Right lobe of liver (tissue), 6 donors: ENCODE measurements around the gene RABL6. TPM values are rescaled to one million over a fixed set of nuclear protein-coding genes. Genes with fewer than 3 reads are reported as not detected.

Source experiments
- ATAC-seq, 4 donors: fragments of 200-7000 bp; cut with Tn5 transposase; one replicate each; pipeline ENCODE4 v1.9.1; 2020; ENCODE audit warnings: mild to moderate bottlenecking in 4 of 4, moderate library complexity in 4 of 4
- DNase-seq, 3 donors: peaks; one replicate each; pipeline ENCODE4 v3.0.0-alpha.2; 2020
- H3K27ac ChIP-seq, 3 donors: fragments of 200-600 bp; one replicate each; pipeline ENCODE4 v1.8.0; 2022
- H3K27me3 ChIP-seq, 2 donors: fragments of 200-600 bp; one replicate each; pipeline ENCODE4 v1.8.0; 2022
- H3K36me3 ChIP-seq, 4 donors: fragments of 200-600 bp; sonication (generic) in 1 of 4; one replicate each; pipeline versions ENCODE4 v1.5.1 to v1.8.0; 2017 to 2022; ENCODE audit warnings: control low read depth in 1 of 4
- H3K4me1 ChIP-seq, 4 donors: fragments of 200-600 bp; sonication (generic) in 1 of 4; one replicate each; pipeline versions ENCODE4 v1.5.1 to v1.8.0; 2017 to 2022; ENCODE audit warnings: control low read depth in 1 of 4
- H3K4me3 ChIP-seq, 3 donors: fragments of 200-600 bp; one replicate each; pipeline ENCODE4 v1.8.0; 2022
- H3K9me3 ChIP-seq, 4 donors: fragments of 200-600 bp; sonication (generic) in 1 of 4; one replicate each; pipeline versions ENCODE4 v1.5.1 to v1.8.0; 2017 to 2022; ENCODE audit warnings: control low read depth in 1 of 4
- CTCF ChIP-seq, 4 donors: fragments of 200-600 bp in 3 of 4; fragments of 450-650 bp in 1 of 4; IDR thresholded peaks; one replicate each; pipeline versions ENCODE4 v1.5.1 to v1.8.0; 2016 to 2022; ENCODE audit warnings: antibody characterized with exemption in 4 of 4, mild to moderate bottlenecking in 2 of 4
- POLR2A ChIP-seq: fragments of 450-650 bp; IDR thresholded peaks from one replicate; pipeline ENCODE4 v1.6.1; 2017; ENCODE audit warnings: antibody characterized with exemption, mild to moderate bottlenecking
- WGBS: methylation state at CpG from one replicate; pipeline ENCODE4 v1.1.6; 2018; ENCODE audit warnings: low coverage, low lambda C conversion rate; ENCODE audit not compliant: insufficient coverage; ENCODE audit errors: missing lambda C conversion rate; 5-methylcytosine and 5-hydroxymethylcytosine counted together
- intact Hi-C, 2 donors: fragments of 100-400 bp; cut with DNase I; formaldehyde crosslinking; loops; one replicate each; pipeline versions ENCODE4 v1.11.2 to v1.14.1; 2022
- total RNA-seq, 6 experiments: library from RNA; depleted of rRNA in 2 of 6; stranded (reverse); fragments of >200 nt in 2 of 6; fragmentation: NEBNext Ultra II Directional in 3 of 6; extraction: Animal tissue kit (Norgen Biotek cat#: 25700) in 3 of 6; gene quantifications; one replicate each; pipeline versions ENCODE4 v1.1.0 to v1.2.4, GENCODE V29; 2016 to 2023
- donor health status: DM: no; HTN: yes; CAD: no.
- donor health status: DM: no; HTN: no; CAD: no.
- donor health status: DM: no; HTN: no; CAD: no.
- donor health status: DM: no; HTN: yes; CAD: no.
- donor health status: DM: no; HTN: yes; CAD: no.

RABL6 gene
- total RNA-seq, 6 experiments from 2014 or later: 8.0 to 14.8 (median 12.4) TPM

GRCh38 chr9:136769710-136770191, 38.0 kb upstream of the RABL6 start:
- Histone ChIP-seq H3K27ac (no peak overlapping the region), H3K36me3 (no peaks in the 10 kb centered on the region), H3K27me3 (no peaks in the 10 kb centered on the region), H3K9me3 (no peaks in the 10 kb centered on the region), H3K4me3 (no peak overlapping the region), H3K4me1 (no peaks in the 10 kb centered on the region)
- peak in 1 of 3 donors; percentile 58 for DNase-seq
- WGBS: 26% methylated on average over 9 of the region's 16 CpGs
- TF ChIP-seq POLR2A (no peak), CTCF (IDR thresholded peaks at IDR 0.05) (peak in 3 of 4 donors; percentile 28 to 46 (median 39))
- intact Hi-C loops: loop anchor here in 1 of 2 donors (10.0 kb wide), 1 partner anchor 265 kb away; the partner anchor contains the start of gene FUT7
- peak; percentile 38 to 71 (median 67) for ATAC-seq

GRCh38 chr9:136771907-136772415, 35.8 kb upstream of the RABL6 start:
- no peaks in the 10 kb centered on the region for H3K36me3 ChIP-seq
- no peak overlapping the region for H3K27ac ChIP-seq
- intact Hi-C loops: loop anchor here in 1 of 2 donors (10.0 kb wide), 1 partner anchor 263 kb away; the partner anchor contains the start of gene FUT7
- no peaks in the 10 kb centered on the region for H3K27me3 ChIP-seq
- WGBS: 81% methylated on average over 3 of the region's 3 CpGs
- no peaks in the 10 kb centered on the region for H3K9me3 ChIP-seq
- H3K4me1 ChIP-seq: no peaks in the 10 kb centered on the region
- DNase-seq: no peak
- TF ChIP-seq POLR2A: no peak
- no peak for TF ChIP-seq CTCF (IDR thresholded peaks at IDR 0.05)
- H3K4me3 ChIP-seq: no peak overlapping the region
- no peak for ATAC-seq

GRCh38 chr9:136773386-136774044, 34.2 kb upstream of the RABL6 start:
- Histone ChIP-seq H3K9me3 (no peaks in the 10 kb centered on the region), H3K4me3 (no peak overlapping the region), H3K27me3 (no peaks in the 10 kb centered on the region), H3K4me1 (no peaks in the 10 kb centered on the region), H3K27ac (no peak overlapping the region), H3K36me3 (no peaks in the 10 kb centered on the region)
- DNase-seq: no peak
- intact Hi-C loops: loop anchor here in 1 of 2 donors (10.0 kb wide), 1 partner anchor 261 kb away; the partner anchor contains the start of gene FUT7
- 20% methylated on average over 1 of the region's 7 CpGs for WGBS
- peak; percentile 47 to 69 (median 60) for ATAC-seq
- TF ChIP-seq CTCF (IDR thresholded peaks at IDR 0.05) (no peak), POLR2A (no peak)

GRCh38 chr9:136774416-136775045, 33.2 kb upstream of the RABL6 start:
- Histone ChIP-seq H3K4me3 (no peak overlapping the region), H3K27ac (no peak overlapping the region), H3K36me3 (no peaks in the 10 kb centered on the region), H3K4me1 (no peaks in the 10 kb centered on the region), H3K27me3 (no peaks in the 10 kb centered on the region), H3K9me3 (no peaks in the 10 kb centered on the region)
- ATAC-seq (no peak), DNase-seq (no peak)
- intact Hi-C loops: loop anchor here in 1 of 2 donors (10.0 kb wide), 1 partner anchor 260 kb away; the partner anchor contains the start of gene FUT7
- WGBS: 80% methylated on average over 1 of the region's 12 CpGs
- TF ChIP-seq CTCF (IDR thresholded peaks at IDR 0.05) (no peak), POLR2A (no peak)
